ENCODE data around the gene CNST. TPM values are rescaled to one million over a fixed set of nuclear protein-coding genes. Genes with fewer than 3 reads are reported as not detected.

CNST gene
- total and polyA plus RNA-seq, 9 of the 15 experiments (the other 6 are each of a cell fraction or from before 2014, with no cell fraction given): 17.0 to 55.3 (median 30.8) TPM

DNA sequence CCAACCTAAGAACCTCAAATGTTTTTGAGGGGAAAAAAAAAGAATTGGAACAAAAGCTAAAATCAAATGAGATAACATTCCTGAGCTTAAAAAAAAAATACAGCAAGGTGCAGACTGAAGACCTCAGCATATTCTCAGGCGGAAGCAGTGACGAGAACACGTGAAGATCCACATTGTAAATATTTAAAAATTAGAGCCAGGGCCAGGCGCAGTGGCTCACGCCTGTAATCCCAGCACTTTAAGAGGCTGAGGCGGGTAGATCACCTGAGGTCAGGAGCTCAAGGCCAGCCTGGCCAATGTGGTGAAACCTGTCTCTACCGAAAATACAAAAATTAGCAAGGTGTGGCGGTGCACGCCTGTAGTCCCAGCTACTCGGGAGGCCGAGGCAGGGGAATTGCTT, 15.9 kb upstream of the CNST start:
- ATAC-seq (no peak), FAIRE-seq (no peak), DNase-seq (ENCODE audit: extremely low read depth in 1 of 4, low spot score in 3 of 4) (no peak)
- no peaks in the 10 kb centered on the region for H3K9me3 ChIP-seq (replicated peaks; ENCODE audit: control insufficient read depth, insufficient read depth, low read depth, low read length)
- 67% methylated on average over 11 of the region's 11 CpGs for WGBS (ENCODE audit: insufficient coverage, low coverage, missing lambda C conversion rate)
- H3K79me2 ChIP-seq (ENCODE audit: control insufficient read depth, insufficient read depth, low read length): peaks cover 21% of the 10 kb centered on the region; the same call in 2 of the 3 replicates
- no peaks in the 10 kb centered on the region for H3K9me1 ChIP-seq (ENCODE audit: control insufficient read depth, insufficient read depth, low read length)
- intact Hi-C loops (cut with micrococcal nuclease): no loop called here
- H3K4me1 ChIP-seq (replicated peaks in 1 of 2; ENCODE audit: control insufficient read depth in 2 of 2, insufficient read depth in 2 of 2, low read length in 2 of 2): no peaks in the 10 kb centered on the region
- no peak overlapping the region for H3K4me2 ChIP-seq (ENCODE audit: insufficient read depth, low read length)
- ChIA-PET CTCF (ENCODE audit: low intra/inter-chr PET ratio) (no interaction called here), POLR2A (interaction anchor here (1.6 to 2.3 kb wide), 2 partner anchors 9 to 15 kb away, joined by 5 to 12 read pairs; partner anchors contain the start of gene TFB2M)
- H2AFZ ChIP-seq (ENCODE audit: low read depth, low read length): no peak overlapping the region
- H3K4me3 ChIP-seq: no peak overlapping the region
- H3K36me3 ChIP-seq (ENCODE audit: control insufficient read depth, insufficient read depth, low read length): peaks cover 90% of the 10 kb centered on the region
- H3K27me3 ChIP-seq (ENCODE audit: control insufficient read depth in 2 of 2, insufficient read depth in 2 of 2, low read length in 2 of 2): no peaks in the 10 kb centered on the region
- no TSS peak for BruUV-seq (replicated peaks)
- H3K27ac ChIP-seq (ENCODE audit: extremely low read depth, low read depth, low read length): no peak overlapping the region
- in situ Hi-C loops (cut with MboI): no loop called here
- no peaks in the 10 kb centered on the region for H4K20me1 ChIP-seq (replicated peaks; ENCODE audit: control insufficient read depth, insufficient read depth, low read length)
- no peak overlapping the region for H3K9ac ChIP-seq (ENCODE audit: insufficient read depth in 1 of 2, low read depth in 2 of 2, low read length in 2 of 2)
- no peak for TF ChIP-seq ZNF311 (CRISPR knock-in tag; IDR thresholded peaks at IDR 0.05)

DNA sequence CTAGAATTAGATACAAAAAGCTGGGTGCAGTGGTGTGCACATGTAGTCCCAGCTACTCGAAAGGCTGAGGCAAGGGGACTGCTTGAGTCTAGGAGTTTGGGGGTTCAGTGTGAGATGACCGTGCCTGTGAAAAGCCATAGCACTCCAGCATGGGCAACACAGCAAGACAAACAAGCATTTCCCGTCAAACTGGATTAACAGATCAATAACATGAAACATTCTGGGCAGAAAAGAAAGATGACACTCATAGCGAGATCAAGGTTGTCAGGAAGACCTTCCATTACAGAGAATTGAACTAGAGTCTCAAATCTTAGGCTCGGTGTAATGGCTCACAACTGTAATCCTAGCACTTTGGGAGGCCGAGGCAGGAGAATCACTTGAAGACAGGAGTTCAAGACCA, 14.1 kb upstream of the CNST start:
- ChIA-PET POLR2A (no interaction called here), CTCF (ENCODE audit: low intra/inter-chr PET ratio) (no interaction called here)
- DNase-seq (ENCODE audit: extremely low read depth in 1 of 4, low spot score in 3 of 4) (no peak), FAIRE-seq (no peak), ATAC-seq (no peak)
- Histone ChIP-seq H3K27ac (ENCODE audit: extremely low read depth, low read depth, low read length) (no peak overlapping the region), H2AFZ (ENCODE audit: low read depth, low read length) (no peak overlapping the region), H3K4me1 (replicated peaks in 1 of 2; ENCODE audit: control insufficient read depth in 2 of 2, insufficient read depth in 2 of 2, low read length in 2 of 2) (no peaks in the 10 kb centered on the region), H3K9ac (ENCODE audit: insufficient read depth in 1 of 2, low read depth in 2 of 2, low read length in 2 of 2) (no peak overlapping the region), H3K27me3 (ENCODE audit: control insufficient read depth in 2 of 2, insufficient read depth in 2 of 2, low read length in 2 of 2) (no peaks in the 10 kb centered on the region), H3K9me1 (ENCODE audit: control insufficient read depth, insufficient read depth, low read length) (no peaks in the 10 kb centered on the region), H3K4me3 (no peak overlapping the region), H4K20me1 (replicated peaks; ENCODE audit: control insufficient read depth, insufficient read depth, low read length) (no peaks in the 10 kb centered on the region), H3K79me2 (ENCODE audit: control insufficient read depth, insufficient read depth, low read length) (peaks cover 21% of the 10 kb centered on the region; the same call in 2 of the 3 replicates), H3K9me3 (replicated peaks; ENCODE audit: control insufficient read depth, insufficient read depth, low read depth, low read length) (no peaks in the 10 kb centered on the region), H3K4me2 (ENCODE audit: insufficient read depth, low read length) (no peak overlapping the region), H3K36me3 (ENCODE audit: control insufficient read depth, insufficient read depth, low read length) (peaks cover 94% of the 10 kb centered on the region)
- BruUV-seq (replicated peaks): no TSS peak
- in situ Hi-C loops (cut with MboI): no loop called here
- whole genome bisulfite sequencing (ENCODE audit: insufficient coverage, low coverage, missing lambda C conversion rate): 96% methylated on average over 6 of the region's 6 CpGs
- intact Hi-C loops (cut with micrococcal nuclease): no loop called here
- TF ChIP-seq ZZZ3 (IDR thresholded peaks at IDR 0.05) (no peak), ZNF444 (CRISPR knock-in tag; IDR thresholded peaks at IDR 0.05) (no peak), ZNF589 (CRISPR knock-in tag; IDR thresholded peaks at IDR 0.05; ENCODE audit: low read depth) (no peak), ATF7 (IDR thresholded peaks at IDR 0.05) (no peak), BMI1 (IDR thresholded peaks at IDR 0.05; ENCODE audit: low read length) (no peak), HDAC2 (IDR thresholded peaks at IDR 0.05) (no peak), NFATC3 (IDR thresholded peaks at IDR 0.05) (no peak), PPARD (CRISPR knock-in tag; IDR thresholded peaks at IDR 0.05) (no peak)
- TF ChIP-seq, protein P1, sequence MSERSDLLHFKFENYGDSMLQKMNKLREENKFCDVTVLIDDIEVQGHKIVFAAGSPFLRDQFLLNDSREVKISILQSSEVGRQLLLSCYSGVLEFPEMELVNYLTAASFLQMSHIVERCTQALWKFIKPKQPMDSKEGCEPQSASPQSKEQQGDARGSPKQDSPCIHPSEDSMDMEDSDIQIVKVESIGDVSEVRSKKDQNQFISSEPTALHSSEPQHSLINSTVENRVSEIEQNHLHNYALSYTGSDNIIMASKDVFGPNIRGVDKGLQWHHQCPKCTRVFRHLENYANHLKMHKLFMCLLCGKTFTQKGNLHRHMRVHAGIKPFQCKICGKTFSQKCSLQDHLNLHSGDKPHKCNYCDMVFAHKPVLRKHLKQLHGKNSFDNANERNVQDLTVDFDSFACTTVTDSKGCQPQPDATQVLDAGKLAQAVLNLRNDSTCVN (CRISPR knock-in tag; IDR thresholded peaks at IDR 0.05): no peak

All from K562 (cell line).